ENCODE measurements around the gene KISS1R.

GRCh38 chr19:964761-965694 lies 47.9 kb downstream of the KISS1R start:
- TF ChIP-seq BACH2 (CRISPR knock-in tag; IDR thresholded peaks at IDR 0.05; ENCODE audit: borderline replicate concordance) (no peak), RARB (CRISPR knock-in tag; IDR thresholded peaks at IDR 0.05) (no peak), PPARA (CRISPR knock-in tag; IDR thresholded peaks at IDR 0.05; ENCODE audit: borderline replicate concordance) (no peak)
- TF ChIP-seq, protein P1, sequence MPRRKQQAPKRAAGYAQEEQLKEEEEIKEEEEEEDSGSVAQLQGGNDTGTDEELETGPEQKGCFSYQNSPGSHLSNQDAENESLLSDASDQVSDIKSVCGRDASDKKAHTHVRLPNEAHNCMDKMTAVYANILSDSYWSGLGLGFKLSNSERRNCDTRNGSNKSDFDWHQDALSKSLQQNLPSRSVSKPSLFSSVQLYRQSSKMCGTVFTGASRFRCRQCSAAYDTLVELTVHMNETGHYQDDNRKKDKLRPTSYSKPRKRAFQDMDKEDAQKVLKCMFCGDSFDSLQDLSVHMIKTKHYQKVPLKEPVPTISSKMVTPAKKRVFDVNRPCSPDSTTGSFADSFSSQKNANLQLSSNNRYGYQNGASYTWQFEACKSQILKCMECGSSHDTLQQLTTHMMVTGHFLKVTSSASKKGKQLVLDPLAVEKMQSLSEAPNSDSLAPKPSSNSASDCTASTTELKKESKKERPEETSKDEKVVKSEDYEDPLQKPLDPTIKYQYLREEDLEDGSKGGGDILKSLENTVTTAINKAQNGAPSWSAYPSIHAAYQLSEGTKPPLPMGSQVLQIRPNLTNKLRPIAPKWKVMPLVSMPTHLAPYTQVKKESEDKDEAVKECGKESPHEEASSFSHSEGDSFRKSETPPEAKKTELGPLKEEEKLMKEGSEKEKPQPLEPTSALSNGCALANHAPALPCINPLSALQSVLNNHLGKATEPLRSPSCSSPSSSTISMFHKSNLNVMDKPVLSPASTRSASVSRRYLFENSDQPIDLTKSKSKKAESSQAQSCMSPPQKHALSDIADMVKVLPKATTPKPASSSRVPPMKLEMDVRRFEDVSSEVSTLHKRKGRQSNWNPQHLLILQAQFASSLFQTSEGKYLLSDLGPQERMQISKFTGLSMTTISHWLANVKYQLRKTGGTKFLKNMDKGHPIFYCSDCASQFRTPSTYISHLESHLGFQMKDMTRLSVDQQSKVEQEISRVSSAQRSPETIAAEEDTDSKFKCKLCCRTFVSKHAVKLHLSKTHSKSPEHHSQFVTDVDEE (CRISPR knock-in tag; IDR thresholded peaks at IDR 0.05) = no peak
- TF ChIP-seq, protein P2, sequence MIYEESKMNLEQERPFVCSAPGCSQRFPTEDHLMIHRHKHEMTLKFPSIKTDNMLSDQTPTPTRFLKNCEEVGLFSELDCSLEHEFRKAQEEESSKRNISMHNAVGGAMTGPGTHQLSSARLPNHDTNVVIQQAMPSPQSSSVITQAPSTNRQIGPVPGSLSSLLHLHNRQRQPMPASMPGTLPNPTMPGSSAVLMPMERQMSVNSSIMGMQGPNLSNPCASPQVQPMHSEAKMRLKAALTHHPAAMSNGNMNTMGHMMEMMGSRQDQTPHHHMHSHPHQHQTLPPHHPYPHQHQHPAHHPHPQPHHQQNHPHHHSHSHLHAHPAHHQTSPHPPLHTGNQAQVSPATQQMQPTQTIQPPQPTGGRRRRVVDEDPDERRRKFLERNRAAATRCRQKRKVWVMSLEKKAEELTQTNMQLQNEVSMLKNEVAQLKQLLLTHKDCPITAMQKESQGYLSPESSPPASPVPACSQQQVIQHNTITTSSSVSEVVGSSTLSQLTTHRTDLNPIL (CRISPR knock-in tag; IDR thresholded peaks at IDR 0.05; ENCODE audit: low read depth) = no peak
- TF ChIP-seq, protein P3, sequence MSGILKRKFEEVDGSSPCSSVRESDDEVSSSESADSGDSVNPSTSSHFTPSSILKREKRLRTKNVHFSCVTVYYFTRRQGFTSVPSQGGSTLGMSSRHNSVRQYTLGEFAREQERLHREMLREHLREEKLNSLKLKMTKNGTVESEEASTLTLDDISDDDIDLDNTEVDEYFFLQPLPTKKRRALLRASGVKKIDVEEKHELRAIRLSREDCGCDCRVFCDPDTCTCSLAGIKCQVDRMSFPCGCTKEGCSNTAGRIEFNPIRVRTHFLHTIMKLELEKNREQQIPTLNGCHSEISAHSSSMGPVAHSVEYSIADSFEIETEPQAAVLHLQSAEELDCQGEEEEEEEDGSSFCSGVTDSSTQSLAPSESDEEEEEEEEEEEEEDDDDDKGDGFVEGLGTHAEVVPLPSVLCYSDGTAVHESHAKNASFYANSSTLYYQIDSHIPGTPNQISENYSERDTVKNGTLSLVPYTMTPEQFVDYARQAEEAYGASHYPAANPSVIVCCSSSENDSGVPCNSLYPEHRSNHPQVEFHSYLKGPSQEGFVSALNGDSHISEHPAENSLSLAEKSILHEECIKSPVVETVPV (CRISPR knock-in tag; IDR thresholded peaks at IDR 0.05) = no peak

Measured in SK-N-SH treated with all-trans-retinoic acid at 6 μM for 48 hours (cell line).